Measurements from ENCODE around the gene CNKSR3. TPM values are rescaled to one million over a fixed set of nuclear protein-coding genes. Genes with fewer than 3 reads are reported as not detected.

CNKSR3 gene
- total and polyA plus RNA-seq, 2 of the 8 experiments (the other 6 are each of a cell fraction or from before 2014, with no cell fraction given) = 1.2 to 6.2 TPM

DNA sequence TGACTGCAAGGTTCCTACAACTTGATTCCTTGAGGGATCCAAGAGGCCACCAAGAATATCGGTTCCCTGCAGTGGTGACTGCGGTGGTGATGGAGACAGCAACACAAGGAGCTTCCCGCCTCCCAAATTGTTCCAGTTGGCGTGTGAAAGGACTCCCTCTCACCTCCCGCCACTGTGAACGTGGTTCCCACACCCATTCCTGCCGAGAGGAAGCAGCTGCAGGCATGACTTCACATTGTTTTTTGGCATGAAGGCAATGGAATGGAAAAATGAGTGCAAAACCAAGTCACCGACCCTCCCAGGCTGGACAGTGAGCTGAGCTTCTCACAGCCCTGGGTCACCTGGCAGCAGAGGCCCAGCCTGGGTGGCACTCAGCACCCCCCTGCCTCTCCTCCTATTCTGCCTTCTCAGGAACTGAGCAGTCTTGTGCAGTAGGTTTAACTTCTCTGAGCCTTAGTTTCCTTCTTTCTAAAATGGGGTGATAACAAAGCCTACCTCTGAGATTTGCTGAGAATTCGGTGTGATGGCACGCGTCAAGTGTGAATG lies 75.0 kb downstream of the CNKSR3 start:
- Histone ChIP-seq H3K4me1 (replicated peaks in 1 of 4; ENCODE audit: control insufficient read depth in 3 of 4, insufficient read depth in 4 of 4, low read length in 3 of 4) (peaks cover 1 to 5% (median 3%) of the 10 kb centered on the region in 4 experiments; a peak in 2 of 7 replicates), H4K20me1 (replicated peaks in 1 of 2; ENCODE audit: control insufficient read depth in 1 of 2, insufficient read depth in 2 of 2, low read length in 2 of 2) (peaks cover 0 to 2% of the 10 kb centered on the region in 2 experiments), H2BK120ac (replicated peaks; ENCODE audit: low read depth, low read length) (no peak overlapping the region), H2AFZ (ENCODE audit: low read length) (no peak overlapping the region), H3K4me2 (ENCODE audit: insufficient read depth in 1 of 2, low read depth in 2 of 2, low read length in 2 of 2) (no peak overlapping the region), H3K27me3 (replicated peaks in 1 of 4; ENCODE audit: control insufficient read depth in 3 of 4, extremely low read depth in 1 of 4, insufficient read depth in 3 of 4, low read length in 3 of 4) (no peaks in the 10 kb centered on the region), H3K36me3 (ENCODE audit: control insufficient read depth in 2 of 4, insufficient read depth in 4 of 4, low read length in 3 of 4) (peaks cover 0 to 13% (median 3%) of the 10 kb centered on the region in 4 experiments; a peak in 5 of 8 replicates), H3K18ac (ENCODE audit: extremely low read depth, low read length) (no peak overlapping the region), H4K5ac (ENCODE audit: insufficient read length, low read depth, low read length) (no peak overlapping the region), H3K9ac (replicated peaks in 1 of 4; ENCODE audit: extremely low read depth in 1 of 4, low read depth in 3 of 4, low read length in 3 of 4) (no peak overlapping the region), H3K4ac (replicated peaks; ENCODE audit: insufficient read length, low read depth, low read length) (no peak overlapping the region), H3K14ac (ENCODE audit: insufficient read length) (no peak overlapping the region), H4K8ac (ENCODE audit: extremely low read depth, insufficient read depth, low read length) (no peak overlapping the region), H3K56ac (replicated peaks; ENCODE audit: insufficient read length, low read depth, low read length) (no peak overlapping the region), H2BK5ac (ENCODE audit: low read depth, low read length) (no peak overlapping the region), H2BK20ac (ENCODE audit: low read length) (no peak overlapping the region), H3K79me1 (ENCODE audit: low read depth, low read length) (no peaks in the 10 kb centered on the region), H4K91ac (replicated peaks; ENCODE audit: insufficient read length, low read length) (no peak overlapping the region), H3K23ac (ENCODE audit: insufficient read length) (no peak overlapping the region), H2AK5ac (ENCODE audit: low read depth, low read length) (no peak overlapping the region), H3K27ac (ENCODE audit: low read depth, low read length) (no peak overlapping the region), H3K79me2 (ENCODE audit: control insufficient read depth in 1 of 2, insufficient read depth in 2 of 2, low read length in 2 of 2) (no peaks in the 10 kb centered on the region), H2BK15ac (ENCODE audit: low read length) (no peak overlapping the region), H3K4me3 (ENCODE audit: extremely low read depth in 1 of 4, insufficient read depth in 2 of 4, low read depth in 3 of 4, low read length in 4 of 4) (no peak overlapping the region), H3K23me2 (ENCODE audit: low read depth, low read length) (no peaks in the 10 kb centered on the region), H3K9me3 (ENCODE audit: insufficient read depth in 2 of 2, low read depth in 1 of 2, low read length in 1 of 2) (0 out of 4 replicates have a peak, but pooled peaks cover 0 to 6% of the 10 kb centered on the region in 2 experiments), H2BK12ac (ENCODE audit: low read depth, low read length) (peak overlapping the region; percentile 51; the same call in 1 of the 2 replicates)
- FAIRE-seq (no peak), DNase-seq (ENCODE audit: low read depth in 1 of 2, low spot score in 2 of 2) (no peak)
- ChIA-PET POLR2A (ENCODE audit: partially characterized antibody) (no interaction called here), CTCF (ENCODE audit: partially characterized antibody) (interaction anchor here (0.6 kb wide), 1 partner anchor 141 kb away, joined by 3 read pairs; no protein-coding TSS in a partner anchor)
- WGBS, 2 experiments (ENCODE audit: extremely low coverage in 1 of 2, insufficient coverage in 1 of 2, insufficient read length in 1 of 2, insufficient replicate concordance in 2 of 2, low coverage in 1 of 2, low lambda C conversion rate in 2 of 2, missing lambda C conversion rate in 1 of 2) = 92% methylated on average over 11 of the region's 11 CpGs; no CpG with 5 or more reads in 1 of the 2 experiments
- TF ChIP-seq TCF12 (IDR thresholded peaks at IDR 0.05; ENCODE audit: low read depth, low read length) (no peak), CBX5 (IDR thresholded peaks at IDR 0.05; ENCODE audit: low read depth, low read length) (no peak), SIN3A (conservative IDR thresholded peaks at IDR 0.05 in 1 of 2, IDR thresholded peaks at IDR 0.05 in 1 of 2; ENCODE audit: low read depth in 1 of 2, low read length in 2 of 2) (no peak), JUND (IDR thresholded peaks at IDR 0.05; ENCODE audit: low read length) (no peak), CHD1 (IDR thresholded peaks at IDR 0.05; ENCODE audit: low read depth, low read length) (no peak), EP300 (IDR thresholded peaks at IDR 0.05; ENCODE audit: borderline replicate concordance in 1 of 2, low read depth in 2 of 2, low read length in 2 of 2) (no peak), SIRT6 (IDR thresholded peaks at IDR 0.05; ENCODE audit: low read length) (no peak), CTBP2 (IDR thresholded peaks at IDR 0.05; ENCODE audit: borderline replicate concordance, insufficient read depth, insufficient read length, low read length) (no peak), TAF7 (optimal IDR thresholded peaks at IDR 0.05; ENCODE audit: borderline replicate concordance, low read depth, low read length) (no peak), TBP (IDR thresholded peaks at IDR 0.05; ENCODE audit: low read depth, low read length) (no peak), NRF1 (IDR thresholded peaks at IDR 0.05; ENCODE audit: low read depth, low read length) (no peak), HDAC6 (IDR thresholded peaks at IDR 0.05; ENCODE audit: low read depth, low read length) (no peak)
- TF ChIP-seq, protein P1, sequence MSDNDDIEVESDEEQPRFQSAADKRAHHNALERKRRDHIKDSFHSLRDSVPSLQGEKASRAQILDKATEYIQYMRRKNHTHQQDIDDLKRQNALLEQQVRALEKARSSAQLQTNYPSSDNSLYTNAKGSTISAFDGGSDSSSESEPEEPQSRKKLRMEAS (IDR thresholded peaks at IDR 0.05) = no peak
